DOHH2 (cell line): ENCODE data around the gene PPP1R13B.

Source experiments
- CTCF ChIP-seq: fragments of 200-600 bp; sonication (generic); IDR thresholded peaks from one replicate; pipeline ENCODE4 v1.5.1; 2014; ENCODE audit warnings: antibody characterized with exemption, mild to moderate bottlenecking, low read depth, low read length; ENCODE audit not compliant: poor library complexity, severe bottlenecking
- EZH2phosphoT487 ChIP-seq: fragments of 200-600 bp; sonication (generic); IDR thresholded peaks from 2 replicates; pipeline ENCODE4 v1.6.1; 2017; ENCODE audit warnings: borderline replicate concordance, mild to moderate bottlenecking, antibody characterized with exemption, low read length, moderate library complexity, mixed read lengths

GRCh38 chr14:103846543-103847450 is 578 bp downstream of the PPP1R13B start:
- TF ChIP-seq CTCF: no peak
- TF ChIP-seq EZH2phosphoT487: no peak
